GM20000 (cell line): Measurements from ENCODE around the gene PRRT2.

Source experiments
- DNase-seq: peaks from one replicate; pipeline ENCODE4 v3.0.0; 2012; ENCODE audit warnings: low spot score
- TF ChIP-seq, protein P1 (sequence below): IDR thresholded peaks from 2 replicates; pipeline ENCODE4 v1.5.1; 2012; ENCODE audit warnings: mild to moderate bottlenecking, control low read depth; ENCODE audit errors: extremely low read depth, missing control alignments

PRRT2 gene

DNA sequence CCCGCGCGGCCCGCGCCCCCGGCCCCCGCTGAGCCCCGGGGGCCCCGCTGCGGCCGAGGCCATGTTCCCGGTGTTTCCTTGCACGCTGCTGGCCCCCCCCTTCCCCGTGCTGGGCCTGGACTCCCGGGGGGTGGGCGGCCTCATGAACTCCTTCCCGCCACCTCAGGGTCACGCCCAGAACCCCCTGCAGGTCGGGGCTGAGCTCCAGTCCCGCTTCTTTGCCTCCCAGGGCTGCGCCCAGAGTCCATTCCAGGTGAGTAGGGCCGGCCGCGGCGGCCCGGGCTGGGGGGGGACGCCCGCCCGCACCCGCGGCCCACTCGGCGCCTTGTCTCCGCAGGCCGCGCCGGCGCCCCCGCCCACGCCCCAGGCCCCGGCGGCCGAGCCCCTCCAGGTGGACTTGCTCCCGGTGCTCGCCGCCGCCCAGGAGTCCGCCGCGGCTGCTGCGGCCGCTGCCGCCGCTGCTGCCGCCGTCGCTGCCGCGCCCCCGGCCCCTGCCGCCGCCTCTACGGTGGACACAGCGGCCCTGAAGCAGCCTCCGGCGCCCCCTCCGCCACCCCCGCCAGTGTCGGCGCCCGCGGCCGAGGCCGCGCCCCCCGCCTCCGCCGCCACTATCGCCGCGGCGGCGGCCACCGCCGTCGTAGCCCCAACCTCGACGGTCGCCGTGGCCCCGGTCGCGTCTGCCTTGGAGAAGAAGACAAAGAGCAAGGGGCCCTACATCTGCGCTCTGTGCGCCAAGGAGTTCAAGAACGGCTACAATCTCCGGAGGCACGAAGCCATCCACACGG, 5.2 kb upstream of the PRRT2 start:
- peak; percentile 63 for DNase-seq
- TF ChIP-seq, protein P1, sequence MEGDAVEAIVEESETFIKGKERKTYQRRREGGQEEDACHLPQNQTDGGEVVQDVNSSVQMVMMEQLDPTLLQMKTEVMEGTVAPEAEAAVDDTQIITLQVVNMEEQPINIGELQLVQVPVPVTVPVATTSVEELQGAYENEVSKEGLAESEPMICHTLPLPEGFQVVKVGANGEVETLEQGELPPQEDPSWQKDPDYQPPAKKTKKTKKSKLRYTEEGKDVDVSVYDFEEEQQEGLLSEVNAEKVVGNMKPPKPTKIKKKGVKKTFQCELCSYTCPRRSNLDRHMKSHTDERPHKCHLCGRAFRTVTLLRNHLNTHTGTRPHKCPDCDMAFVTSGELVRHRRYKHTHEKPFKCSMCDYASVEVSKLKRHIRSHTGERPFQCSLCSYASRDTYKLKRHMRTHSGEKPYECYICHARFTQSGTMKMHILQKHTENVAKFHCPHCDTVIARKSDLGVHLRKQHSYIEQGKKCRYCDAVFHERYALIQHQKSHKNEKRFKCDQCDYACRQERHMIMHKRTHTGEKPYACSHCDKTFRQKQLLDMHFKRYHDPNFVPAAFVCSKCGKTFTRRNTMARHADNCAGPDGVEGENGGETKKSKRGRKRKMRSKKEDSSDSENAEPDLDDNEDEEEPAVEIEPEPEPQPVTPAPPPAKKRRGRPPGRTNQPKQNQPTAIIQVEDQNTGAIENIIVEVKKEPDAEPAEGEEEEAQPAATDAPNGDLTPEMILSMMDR: no peak

DNA sequence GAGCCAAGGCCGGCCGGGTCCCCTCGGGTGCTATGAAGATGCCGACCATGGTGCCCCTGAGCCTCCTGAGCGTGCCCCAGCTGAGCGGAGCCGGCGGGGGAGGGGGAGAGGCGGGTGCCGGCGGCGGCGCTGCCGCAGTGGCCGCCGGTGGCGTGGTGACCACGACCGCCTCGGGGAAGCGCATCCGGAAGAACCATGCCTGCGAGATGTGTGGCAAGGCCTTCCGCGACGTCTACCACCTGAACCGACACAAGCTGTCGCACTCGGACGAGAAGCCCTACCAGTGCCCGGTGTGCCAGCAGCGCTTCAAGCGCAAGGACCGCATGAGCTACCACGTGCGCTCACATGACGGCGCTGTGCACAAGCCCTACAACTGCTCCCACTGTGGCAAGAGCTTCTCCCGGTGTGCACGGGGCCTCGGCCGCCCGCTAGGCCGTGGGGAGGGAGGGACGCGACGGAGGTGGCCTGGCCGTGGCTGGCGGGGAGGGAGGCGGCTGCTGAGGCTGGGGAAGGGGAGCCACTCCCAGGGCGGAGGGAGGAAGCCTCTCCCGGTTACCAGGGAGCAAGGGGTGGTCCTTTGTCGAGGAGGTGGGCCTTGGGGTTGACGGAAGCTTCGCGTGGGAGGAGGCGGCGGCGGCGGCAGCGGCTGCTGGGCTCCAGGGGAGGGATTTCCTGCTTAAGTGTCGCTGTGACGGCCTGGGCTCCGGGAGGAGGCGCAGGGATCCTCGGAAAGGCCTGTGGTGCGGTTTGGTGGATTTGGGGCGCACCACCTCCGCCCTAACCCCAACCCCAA, 4.4 kb upstream of the PRRT2 start:
- DNase-seq: peak; percentile 87

DNA sequence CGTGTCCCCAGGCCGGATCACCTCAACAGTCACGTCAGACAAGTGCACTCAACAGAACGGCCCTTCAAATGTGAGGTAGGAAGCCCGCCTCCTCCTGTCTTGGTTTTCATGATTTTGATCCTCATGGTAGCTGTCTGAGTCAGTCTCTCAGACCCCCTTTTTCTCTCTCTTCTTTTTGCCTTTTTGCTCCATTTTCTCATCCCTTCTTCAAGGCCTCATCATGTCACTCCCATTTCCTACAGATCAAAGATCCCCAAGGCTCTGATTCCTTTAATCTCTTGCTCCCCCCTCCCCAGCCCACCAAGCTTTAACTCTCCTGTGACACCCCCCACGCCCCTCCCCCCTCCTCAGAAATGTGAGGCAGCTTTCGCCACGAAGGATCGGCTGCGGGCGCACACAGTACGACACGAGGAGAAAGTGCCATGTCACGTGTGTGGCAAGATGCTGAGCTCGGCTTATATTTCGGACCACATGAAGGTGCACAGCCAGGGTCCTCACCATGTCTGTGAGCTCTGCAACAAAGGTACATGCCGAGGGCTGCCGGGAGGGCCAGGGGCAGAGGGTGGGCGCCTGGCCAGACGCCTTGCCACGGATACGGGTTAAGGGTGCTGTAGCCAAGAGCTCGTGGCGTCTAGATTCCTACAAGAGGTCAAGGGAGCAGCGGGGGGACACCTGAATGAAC, 3.6 kb upstream of the PRRT2 start:
- no peak for DNase-seq
- TF ChIP-seq, protein P1: no peak

More for the DNA sequence above, 4.4 kb upstream of the PRRT2 start:
- TF ChIP-seq, protein P1: peak; percentile 54

DNA sequence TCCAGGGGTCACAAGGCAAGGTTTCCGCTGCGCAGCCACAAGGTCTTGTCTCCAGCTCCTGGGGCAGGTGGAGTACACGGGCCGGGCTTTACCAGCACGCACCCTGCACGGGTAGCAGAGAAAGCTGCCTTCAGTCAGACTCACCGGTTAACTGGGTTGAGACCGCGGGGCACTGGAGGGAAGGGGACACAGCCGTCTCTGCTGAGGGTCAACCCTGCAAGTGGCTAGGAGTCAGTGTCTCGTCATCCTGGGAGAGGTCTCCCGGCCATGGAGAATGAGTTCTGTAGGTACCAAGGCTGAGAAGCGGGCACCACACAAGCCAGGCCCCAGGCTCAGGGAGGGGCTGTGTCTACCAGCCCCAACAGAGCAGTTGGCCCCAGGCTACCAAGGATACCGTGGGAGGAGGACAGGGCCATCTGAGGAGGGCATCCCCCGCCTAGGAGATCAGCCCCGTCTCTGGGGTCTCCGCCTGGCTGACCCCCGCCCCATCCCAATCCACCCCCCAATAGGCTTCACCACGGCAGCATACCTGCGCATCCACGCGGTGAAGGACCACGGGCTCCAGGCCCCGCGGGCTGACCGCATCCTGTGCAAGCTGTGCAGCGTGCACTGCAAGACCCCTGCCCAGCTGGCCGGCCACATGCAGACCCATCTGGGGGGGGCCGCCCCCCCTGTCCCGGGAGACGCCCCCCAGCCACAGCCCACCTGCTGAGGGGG, 2.8 kb upstream of the PRRT2 start:
- TF ChIP-seq, protein P1: no peak
- DNase-seq: no peak

DNA sequence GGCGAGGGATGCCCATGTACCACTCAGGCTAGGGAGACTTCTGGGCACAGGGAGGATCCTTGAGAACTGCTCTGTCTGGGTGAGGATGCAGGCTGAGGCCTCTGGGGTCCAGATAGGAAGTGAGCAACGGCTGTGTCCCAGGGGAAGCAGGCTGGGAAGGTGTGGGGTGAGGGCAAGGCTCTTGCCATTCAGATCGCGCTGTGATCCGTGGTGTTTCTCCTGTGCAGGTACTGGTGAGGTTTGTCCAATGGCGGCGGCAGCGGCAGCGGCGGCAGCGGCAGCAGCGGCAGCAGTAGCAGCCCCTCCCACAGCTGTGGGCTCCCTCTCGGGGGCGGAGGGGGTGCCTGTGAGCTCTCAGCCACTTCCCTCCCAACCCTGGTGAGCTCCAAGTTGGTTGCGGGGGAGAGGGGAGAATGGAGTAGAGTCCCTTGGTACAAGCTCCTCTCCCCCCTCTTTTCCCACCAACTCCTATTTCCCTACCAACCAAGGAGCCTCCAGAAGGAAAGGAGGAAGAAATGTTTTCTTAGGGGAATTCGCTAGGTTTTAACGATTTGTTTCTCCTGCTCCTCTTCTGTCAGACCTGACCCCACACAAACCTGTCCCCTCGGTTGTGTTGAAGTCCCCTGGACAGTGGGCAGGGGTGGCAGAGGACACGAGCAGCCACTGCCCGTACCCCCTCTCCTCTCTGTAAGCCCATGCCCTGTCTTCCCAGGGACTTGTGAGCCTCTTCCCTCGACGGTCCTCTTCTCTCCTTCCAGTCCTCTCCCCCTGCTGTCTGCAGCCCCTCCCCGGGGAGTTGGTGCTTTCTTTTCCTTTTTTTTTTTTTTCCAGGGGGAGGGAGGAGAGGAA, 1.9 kb upstream of the PRRT2 start:
- DNase-seq: no peak
- TF ChIP-seq, protein P1: no peak

DNA sequence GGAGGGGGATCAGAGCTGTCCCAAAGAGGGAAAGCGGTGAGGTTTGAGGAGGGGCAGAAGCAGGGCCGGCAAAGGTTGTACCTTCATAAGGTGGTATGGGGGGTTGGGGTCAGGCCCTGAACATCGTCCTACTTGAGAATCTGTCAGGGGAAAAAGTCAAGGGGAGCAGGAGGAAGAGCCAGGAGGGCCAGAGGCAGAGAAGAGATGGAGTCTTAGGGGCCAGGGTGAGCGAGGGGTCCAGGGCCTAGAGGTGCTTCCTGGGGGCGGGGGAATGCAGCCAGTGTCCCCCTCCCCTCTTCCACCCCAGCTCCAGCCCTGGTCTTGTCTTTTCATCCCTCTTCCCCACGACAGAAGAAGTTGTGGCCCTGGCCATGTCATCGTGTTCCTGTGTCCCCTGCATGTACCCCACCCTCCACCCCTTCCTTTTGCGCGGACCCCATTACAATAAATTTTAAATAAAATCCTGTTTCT, 1.3 kb upstream of the PRRT2 start:
- TF ChIP-seq, protein P1: no peak
- no peak for DNase-seq
